ENCODE data around the gene ZDHHC14.
A peak's percentile ranks its signal among the peaks of the same experiment; 100 is the strongest.
"Not testable (repeated sequence)": the region's sequence is repeated elsewhere in the genome, so short reads cannot be mapped to it uniquely, and the experiment has no call there.

ZDHHC14 gene

DNA sequence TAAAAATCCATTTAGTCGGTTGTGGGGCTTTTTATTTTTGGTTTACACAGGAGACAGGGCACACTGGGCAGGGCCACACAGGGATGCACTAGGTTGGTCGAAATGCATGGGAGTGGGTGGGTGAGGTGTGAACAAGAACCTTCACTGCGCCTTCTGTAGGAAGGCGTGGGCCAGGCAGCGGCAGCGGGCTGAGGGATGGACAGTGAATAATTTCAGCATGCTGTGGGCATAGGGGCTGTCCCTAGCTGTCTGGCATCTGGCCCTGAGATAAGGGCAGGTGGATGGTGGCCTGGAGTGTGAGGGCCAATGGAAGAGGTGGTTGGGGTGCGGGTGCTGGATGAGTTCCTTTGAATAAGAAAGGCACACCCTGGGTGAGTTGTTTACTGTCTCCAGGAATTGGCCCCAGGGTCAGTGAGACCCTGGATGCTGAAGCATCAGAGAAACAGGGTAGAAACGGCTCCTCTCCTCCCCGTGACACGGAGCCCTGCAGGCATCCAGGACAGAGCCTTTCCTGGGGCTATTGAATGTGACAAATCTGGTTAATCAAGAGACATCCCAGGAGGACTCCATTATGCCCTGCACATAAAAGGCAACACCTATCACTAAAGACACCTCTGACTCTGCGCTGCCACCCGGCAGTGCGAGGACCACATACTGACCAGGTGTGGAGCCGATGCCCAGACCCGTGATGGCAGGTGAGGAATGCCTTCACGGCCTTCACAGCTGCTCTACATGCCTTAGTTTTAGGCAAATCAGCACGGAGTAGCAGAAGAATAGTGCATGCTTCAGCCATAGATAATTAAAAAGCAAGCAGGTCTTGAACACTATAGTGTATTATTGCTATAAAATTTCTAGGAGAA lies 319.0 kb downstream of the ZDHHC14 start:
- no peak for DNase-seq

DNA sequence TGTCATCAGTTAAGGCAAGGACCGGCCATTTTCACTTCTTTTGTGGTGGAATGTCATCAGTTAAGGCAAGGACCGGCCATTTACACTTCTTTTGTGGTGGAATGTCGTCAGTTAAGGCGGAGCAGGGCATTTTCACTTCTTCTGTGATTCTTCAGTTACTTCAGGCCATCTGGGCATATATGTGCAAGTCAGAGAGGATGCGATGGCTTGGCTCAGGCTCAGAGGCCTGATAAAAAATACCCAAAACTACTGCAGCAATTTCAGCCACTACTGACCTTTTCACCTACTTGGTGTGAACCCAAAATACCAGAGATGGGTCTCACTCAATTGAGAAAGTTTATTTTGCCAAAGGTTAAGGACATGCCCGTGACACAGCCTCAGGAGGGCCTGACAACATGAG lies 325.4 kb downstream of the ZDHHC14 start:
- DNase-seq: not testable (repeated sequence)

GRCh38 chr6:157706883-157707282 lies 325.9 kb downstream of the ZDHHC14 start:
- DNase-seq: no peak

GRCh38 chr6:157707576-157707975 lies 326.6 kb downstream of the ZDHHC14 start:
- no peak for DNase-seq

DNA sequence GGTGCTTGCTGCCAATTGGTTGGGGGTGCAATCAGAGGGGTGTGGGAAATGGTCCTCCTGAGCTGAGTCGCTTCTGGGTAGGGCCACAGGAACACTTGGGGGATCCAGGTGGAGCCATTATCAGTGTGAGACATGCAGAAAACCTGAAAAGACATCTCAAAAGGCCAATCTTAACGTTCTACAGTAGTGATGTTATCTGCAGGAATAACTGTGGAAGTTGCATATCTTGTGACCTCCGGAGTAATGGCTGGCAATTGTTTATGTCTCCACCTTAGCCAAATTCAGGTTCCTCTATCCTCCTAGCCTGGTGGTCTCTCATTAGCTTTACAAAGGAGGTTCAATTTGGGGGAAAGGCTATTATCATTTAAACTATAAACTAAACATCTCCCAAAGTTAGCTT lies 327.2 kb downstream of the ZDHHC14 start:
- DNase-seq: no peak

DNA sequence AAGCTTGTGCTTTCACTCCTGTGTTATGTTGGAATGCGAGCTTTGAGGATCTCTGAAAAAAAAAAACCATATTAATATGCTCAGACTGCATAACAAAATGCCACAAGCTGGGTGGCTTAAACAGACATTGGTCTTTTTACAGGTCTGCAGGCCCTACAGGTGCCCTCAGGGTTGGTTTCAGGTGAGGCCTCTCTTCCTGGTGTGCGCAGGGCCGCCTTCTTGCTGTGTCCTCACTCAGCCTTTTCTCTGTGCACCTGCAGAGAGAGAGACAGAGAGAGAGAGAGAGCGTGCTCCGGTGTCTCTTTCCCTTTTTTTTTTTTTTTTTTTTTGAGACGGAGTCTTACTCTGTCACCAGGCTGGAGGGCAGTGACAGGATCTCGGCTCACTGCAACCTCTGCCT lies 327.9 kb downstream of the ZDHHC14 start:
- no peak for DNase-seq

DNA sequence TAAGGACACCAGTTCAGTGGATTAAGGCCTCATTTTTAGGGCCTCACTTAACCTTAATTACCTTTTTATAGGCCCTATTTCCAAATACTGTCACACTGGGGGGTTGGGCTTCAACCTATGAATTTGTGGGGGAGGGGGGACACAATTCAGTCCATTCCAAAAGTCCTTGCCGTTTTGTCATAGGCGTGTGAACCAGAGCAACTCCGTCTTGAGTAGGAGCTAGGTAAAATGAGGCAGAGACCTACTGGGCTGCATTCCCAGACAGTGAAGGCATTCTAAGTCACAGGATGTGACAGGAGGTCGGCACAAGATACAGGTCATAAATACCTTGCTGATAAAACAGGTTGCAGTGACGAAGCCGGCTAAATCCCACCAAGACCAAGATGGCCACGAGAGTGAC lies 328.6 kb downstream of the ZDHHC14 start:
- no peak for DNase-seq

GRCh38 chr6:157710604-157711003 lies 329.6 kb downstream of the ZDHHC14 start:
- DNase-seq: no peak

- DNase-seq: no peak
Observed at GRCh38 chr6:157711060-157711459, 330.1 kb downstream of the ZDHHC14 start.

DNA sequence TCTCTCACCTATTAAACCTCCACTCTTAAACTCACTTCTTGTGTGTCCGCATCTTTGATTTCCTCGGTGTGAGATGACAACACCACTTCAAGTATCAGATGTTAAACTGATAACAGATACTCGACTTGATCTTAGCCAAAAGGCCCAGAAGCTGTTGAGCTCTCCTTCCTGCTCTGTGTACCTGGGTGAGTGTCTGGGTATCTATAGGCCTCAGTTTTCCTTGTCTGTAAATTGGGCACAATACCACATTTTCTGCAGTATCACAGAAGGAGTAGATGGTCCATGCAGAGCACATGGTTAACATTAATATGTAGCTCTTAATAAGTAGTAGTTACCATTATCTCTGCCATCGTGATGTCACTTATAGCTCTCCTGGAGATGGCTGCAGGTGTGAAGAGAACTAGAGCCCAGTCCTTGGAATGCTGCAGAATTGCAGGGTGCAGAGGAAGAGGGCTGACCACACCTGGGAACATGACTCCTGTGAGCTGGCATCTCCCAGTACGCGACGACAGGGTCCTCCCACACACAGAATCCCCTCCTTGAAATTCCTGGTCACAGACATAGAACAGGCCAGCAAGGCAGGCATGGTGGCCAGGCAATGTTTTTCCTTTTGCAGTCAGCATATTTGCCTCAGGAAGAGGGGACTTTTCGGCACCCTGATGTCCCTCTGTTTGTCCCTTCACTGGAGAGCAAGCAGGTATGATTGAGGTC lies 331.8 kb downstream of the ZDHHC14 start:
- DNase-seq: no peak

GRCh38 chr6:157713451-157714152 lies 332.6 kb downstream of the ZDHHC14 start:
- DNase-seq: no peak

DNA sequence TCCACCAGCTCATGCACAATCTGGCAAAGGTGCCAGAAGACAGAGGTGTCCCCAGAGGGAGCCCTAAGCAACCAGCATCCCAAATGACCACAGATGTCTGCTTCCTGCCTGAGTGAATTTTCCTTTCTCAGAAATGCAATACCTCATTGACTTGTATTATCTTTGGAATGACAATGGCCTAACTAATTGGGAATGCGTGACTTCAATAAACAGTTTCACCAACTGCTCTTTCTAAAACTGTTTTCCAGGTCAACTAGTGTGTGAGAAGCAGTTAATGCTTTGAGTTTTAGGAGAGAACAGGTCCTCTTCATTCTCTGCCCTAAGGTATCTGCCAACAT lies 333.1 kb downstream of the ZDHHC14 start:
- no peak for DNase-seq

GRCh38 chr6:157715728-157716164 lies 334.8 kb downstream of the ZDHHC14 start:
- DNase-seq: no peak

DNA sequence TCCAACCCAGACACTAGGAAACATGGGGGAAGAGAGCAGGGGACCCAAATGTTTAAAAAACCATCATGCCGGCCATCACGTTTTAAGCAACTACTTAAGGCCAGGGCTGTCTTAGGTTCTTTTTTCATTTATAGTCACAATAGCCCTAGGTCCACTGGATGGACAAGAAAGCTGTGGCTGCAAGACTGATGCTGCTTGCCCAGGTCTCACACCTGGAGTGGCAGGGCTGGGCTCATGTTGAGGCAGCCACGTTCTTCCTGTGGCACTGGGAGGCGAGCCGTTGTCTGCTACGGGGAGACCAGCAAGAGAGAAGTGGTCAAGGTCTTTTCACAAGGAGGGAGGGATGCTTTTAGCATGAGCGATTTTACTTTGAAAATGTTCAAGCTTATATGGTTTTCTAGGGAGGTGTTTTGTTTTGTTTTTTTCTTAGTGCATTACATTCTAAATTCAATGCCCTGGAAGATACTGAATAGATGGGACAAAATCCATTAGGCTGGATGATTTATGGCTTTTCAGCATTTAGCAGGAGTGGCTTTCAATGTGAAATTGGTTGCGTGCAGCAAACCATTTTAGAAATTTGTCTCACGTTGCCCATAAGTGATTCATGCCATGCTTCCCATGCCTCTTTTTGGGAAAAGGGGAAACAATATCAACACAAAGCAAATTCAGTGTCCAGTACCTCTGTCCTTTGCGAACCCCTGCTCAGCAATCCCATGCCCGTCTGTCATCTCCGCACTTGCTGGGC lies 335.4 kb downstream of the ZDHHC14 start:
- no peak for DNase-seq

- DNase-seq: no peak
Observed at GRCh38 chr6:157717340-157717748, 336.4 kb downstream of the ZDHHC14 start.

DNA sequence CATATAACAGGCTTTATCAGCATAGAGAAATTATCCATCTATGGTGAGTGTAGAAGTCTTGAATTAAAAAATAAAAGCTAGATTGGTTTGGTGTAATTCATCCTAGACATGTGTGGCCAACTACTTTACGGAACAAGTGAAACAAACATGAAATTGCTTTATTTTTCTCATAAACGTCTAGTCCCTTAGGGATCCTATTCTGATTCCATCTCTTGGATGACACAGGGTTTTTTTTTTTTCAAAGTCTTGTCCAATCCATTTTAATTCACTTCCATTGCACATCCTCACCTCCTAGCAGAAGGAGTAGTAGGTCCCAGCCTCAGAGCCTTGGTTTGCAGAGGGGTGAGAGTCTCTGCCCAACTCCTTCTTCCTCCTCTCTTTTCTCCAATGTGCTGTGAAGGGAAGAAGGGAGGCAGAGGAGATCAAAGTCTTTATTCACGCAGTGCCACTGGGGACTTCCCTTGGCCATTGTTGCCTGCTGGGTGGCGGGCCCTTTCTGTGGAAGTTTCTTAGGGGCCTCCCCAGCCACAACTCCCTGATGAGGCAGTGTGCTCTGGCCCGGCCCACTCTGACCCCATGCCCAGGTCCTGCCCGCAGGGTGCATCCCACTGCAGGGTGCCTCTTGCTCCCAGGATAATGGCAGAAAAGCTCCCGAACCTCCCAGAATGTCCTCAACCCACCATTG lies 337.7 kb downstream of the ZDHHC14 start:
- no peak for DNase-seq

- not testable (repeated sequence) for DNase-seq
Observed at GRCh38 chr6:157720964-157721363, 340.0 kb downstream of the ZDHHC14 start.

DNA sequence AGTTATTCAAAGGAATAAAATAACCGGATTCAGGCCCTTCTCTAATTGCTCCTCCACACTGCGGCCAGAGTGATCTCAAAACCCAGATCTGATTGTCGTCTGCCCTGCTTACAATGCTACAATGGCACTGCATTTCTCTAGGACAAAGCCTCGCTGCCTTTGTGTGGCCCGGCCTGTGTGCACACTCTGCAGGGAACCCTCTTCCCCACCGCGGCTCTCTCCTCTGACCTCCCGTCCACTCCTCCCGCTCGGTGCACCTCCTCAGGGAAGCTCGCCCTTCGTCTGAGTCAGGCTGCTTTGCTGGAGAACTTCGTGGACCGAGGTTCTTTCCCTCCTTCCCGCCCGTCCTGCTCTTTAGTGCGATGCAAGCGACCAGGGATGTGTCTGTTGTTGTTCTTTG lies 340.4 kb downstream of the ZDHHC14 start:
- DNase-seq: peak; percentile 53

DNA sequence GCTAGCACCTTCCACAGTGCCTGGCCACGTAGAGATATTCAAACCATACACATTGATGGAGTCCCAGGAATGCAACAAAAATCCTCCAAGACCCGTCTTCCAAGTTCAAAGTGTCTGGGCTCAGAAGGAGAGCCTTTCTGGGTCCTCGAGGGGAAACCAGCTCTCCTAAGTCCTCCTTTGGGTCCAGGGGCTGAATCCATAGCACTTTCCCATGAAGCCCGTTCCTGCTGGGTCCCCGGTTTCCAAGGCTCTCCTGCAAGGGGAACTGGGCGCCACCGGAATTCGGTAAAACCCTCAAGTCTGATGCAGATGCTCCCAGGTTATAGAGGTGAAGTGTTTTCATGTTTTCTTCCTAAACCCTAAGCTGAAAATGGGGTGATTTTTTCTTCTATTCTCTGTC lies 340.8 kb downstream of the ZDHHC14 start:
- no peak for DNase-seq

DNA sequence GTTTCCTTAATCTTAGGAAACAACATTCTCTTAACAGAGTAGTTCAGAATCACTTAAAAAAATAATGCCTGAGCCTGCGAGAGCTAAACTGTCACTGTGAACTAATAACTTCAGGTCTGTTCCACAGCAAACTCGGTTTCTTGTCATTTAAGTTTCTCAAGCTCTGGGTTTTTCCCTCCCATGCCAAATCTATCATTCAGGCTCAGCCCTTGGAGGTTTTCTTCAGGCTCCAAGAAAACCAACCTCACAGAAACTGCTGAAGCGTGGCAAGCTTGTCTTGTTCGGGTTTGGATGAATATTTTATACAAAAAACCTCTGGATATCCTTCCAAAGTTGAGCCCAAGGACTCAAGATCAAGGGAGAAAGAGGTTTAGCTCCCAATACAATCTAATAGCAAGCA lies 342.4 kb downstream of the ZDHHC14 start:
- no peak for DNase-seq

- DNase-seq: no peak
Observed at GRCh38 chr6:157724138-157724820, 343.3 kb downstream of the ZDHHC14 start.
